Ovary (tissue), 3 donors: ENCODE results near the gene TMTC1.

ENCODE experiments used
- CTCF ChIP-seq, 3 donors: fragments of 450-650 bp in 2 of 3; fragments of 200-600 bp in 1 of 3; IDR thresholded peaks; one replicate each; pipeline versions ENCODE4 v1.5.1 to v1.8.0; 2016 to 2022; ENCODE audit warnings: antibody characterized with exemption in 3 of 3, mild to moderate bottlenecking in 1 of 3
- EP300 ChIP-seq: sonication (generic); formaldehyde crosslinking; IDR thresholded peaks from one replicate; pipeline ENCODE4 v1.6.1; 2017; ENCODE audit warnings: antibody characterized with exemption
- POLR2A ChIP-seq: fragments of 450-650 bp; IDR thresholded peaks from one replicate; pipeline ENCODE4 v1.6.1; 2017; ENCODE audit warnings: antibody characterized with exemption, mild to moderate bottlenecking, moderate library complexity
- donor health status: DM: no; HTN: no; CAD: no.

DNA sequence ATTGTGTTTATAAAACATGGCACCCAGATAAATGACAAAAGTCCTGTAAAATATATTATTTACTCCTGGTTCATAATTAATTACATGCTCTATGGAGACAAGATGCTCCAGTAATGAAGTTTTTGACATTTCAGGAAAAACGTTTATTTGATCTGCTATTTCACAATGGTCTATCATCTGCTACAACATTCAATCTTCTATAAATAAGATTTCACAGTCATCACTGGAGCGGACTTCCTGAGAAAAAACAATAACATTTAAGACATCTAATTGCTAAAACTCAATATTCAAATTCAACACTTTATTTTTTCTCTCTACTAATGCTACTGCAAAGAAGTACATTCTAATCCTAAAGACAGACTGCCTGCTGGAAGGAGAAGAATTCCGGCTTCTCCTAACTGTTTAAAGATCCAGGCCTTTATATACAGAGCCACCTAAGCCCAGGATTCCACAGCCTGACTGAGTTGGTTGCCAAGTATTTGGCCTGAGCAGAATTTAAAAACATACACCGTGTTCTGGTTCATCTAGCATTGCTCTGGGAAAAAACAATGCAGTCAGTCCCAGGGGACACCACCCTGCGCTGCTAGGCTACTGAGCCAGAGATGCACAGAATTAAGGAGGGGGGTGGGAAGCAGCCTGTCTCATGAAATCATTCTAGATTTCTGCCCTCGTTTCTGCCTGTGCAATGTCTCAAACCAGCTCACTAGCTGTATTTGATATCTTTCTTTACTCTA, 58.0 kb downstream of the TMTC1 start:
- TF ChIP-seq CTCF (IDR thresholded peaks at IDR 0.05) (no peak), POLR2A (no peak), EP300 (no peak)
